K562 (cell line): ENCODE measurements around the gene ADORA3. TPM values are rescaled to one million over a fixed set of nuclear protein-coding genes. Genes with fewer than 3 reads are reported as not detected.
A peak's percentile ranks its signal among the peaks of the same experiment; 100 is the strongest.

Source experiments
- ATF2 ChIP-seq: sonication (generic); formaldehyde crosslinking; IDR thresholded peaks from 2 replicates; pipeline ENCODE4 v1.8.1; 2022; ENCODE audit warnings: missing genetic modification reagents
- CAMTA2 ChIP-seq: fragments of 250-450 bp; sonication (Bioruptor Pico); conservative IDR thresholded peaks from 2 replicates; pipeline ENCODE4 v1.5.1; 2022
- CREBBP ChIP-seq: IDR thresholded peaks from one replicate; pipeline ENCODE4 v1.6.1; 2012; ENCODE audit warnings: low read depth, mild to moderate bottlenecking, control low read depth, inconsistent platforms, low read length
- ESRRB ChIP-seq: fragments of 250-450 bp; sonication (Bioruptor Pico); IDR thresholded peaks from 2 replicates; pipeline ENCODE4 v1.5.0; 2020; ENCODE audit warnings: mild to moderate bottlenecking, moderate library complexity, borderline replicate concordance
- GMEB1 ChIP-seq: fragments of 250-450 bp; sonication (Bioruptor Pico); IDR thresholded peaks from 2 replicates; pipeline ENCODE4 v1.4.0; 2020; ENCODE audit warnings: mild to moderate bottlenecking
- GTF2A2 ChIP-seq: IDR thresholded peaks from 2 replicates; pipeline ENCODE4 v1.6.1; 2016; ENCODE audit warnings: mild to moderate bottlenecking, missing genetic modification characterization, missing compliant biosample characterization
- ILK ChIP-seq: fragments of 450-650 bp; IDR thresholded peaks from 2 replicates; pipeline ENCODE4 v1.6.1; 2016; ENCODE audit warnings: missing genetic modification characterization, low read depth, mild to moderate bottlenecking, missing compliant biosample characterization, moderate library complexity, borderline replicate concordance
- NR0B1 ChIP-seq: fragments of 450-650 bp; IDR thresholded peaks from one replicate; pipeline ENCODE4 v1.6.1; 2018; ENCODE audit warnings: mild to moderate bottlenecking, moderate library complexity; ENCODE audit not compliant: partially characterized antibody
- POU5F1 ChIP-seq: fragments of 150-350 bp; IDR thresholded peaks from 2 replicates; pipeline ENCODE4 v1.6.1; 2014; ENCODE audit warnings: borderline replicate concordance, low read length, low read depth, mild to moderate bottlenecking; ENCODE audit not compliant: partially characterized antibody
- RBM15 ChIP-seq: fragments of 200-400 bp; formaldehyde crosslinking; IDR thresholded peaks from 2 replicates; pipeline ENCODE4 v1.6.1; 2018; ENCODE audit warnings: mild to moderate bottlenecking, low read length, moderate library complexity; ENCODE audit not compliant: insufficient read depth
- RFX5 ChIP-seq: IDR thresholded peaks from 2 replicates; pipeline ENCODE4 v1.6.1; 2011; ENCODE audit warnings: low read depth, mild to moderate bottlenecking, improper control_type of control experiment, low read length
- SMARCE1 ChIP-seq: fragments of 450-650 bp; IDR thresholded peaks from 2 replicates; pipeline ENCODE4 v1.7.1; 2016; ENCODE audit warnings: mild to moderate bottlenecking
- SNAPC5 ChIP-seq: fragments of 250-450 bp; sonication (Bioruptor Pico); IDR thresholded peaks from 2 replicates; pipeline ENCODE4 v1.8.0; 2021; ENCODE audit warnings: moderate library complexity, mild to moderate bottlenecking, inconsistent platforms
- STAT5B ChIP-seq: fragments of 250-450 bp; sonication (Bioruptor Pico); IDR thresholded peaks from 2 replicates; pipeline ENCODE4 v1.8.0; 2021; ENCODE audit warnings: mild to moderate bottlenecking, inconsistent platforms
- ZNF232 ChIP-seq: sonication (generic); formaldehyde crosslinking; IDR thresholded peaks from 2 replicates; pipeline ENCODE4 v1.8.0; 2022; ENCODE audit warnings: mild to moderate bottlenecking, missing genetic modification reagents
- ZNF354B ChIP-seq: fragments of 250-450 bp; sonication (Bioruptor Pico); IDR thresholded peaks from 2 replicates; pipeline ENCODE4 v1.4.0; 2020
- ZNF584 ChIP-seq: fragments of 200-800 bp; sonication (Bioruptor generic); IDR thresholded peaks from 2 replicates; pipeline ENCODE4 v1.6.1; 2016; ENCODE audit warnings: low read depth, mild to moderate bottlenecking, missing genetic modification characterization, missing compliant biosample characterization
- ZNF609 ChIP-seq: sonication (generic); formaldehyde crosslinking; IDR thresholded peaks from 2 replicates; pipeline ENCODE4 v1.8.1; 2023; ENCODE audit warnings: missing genetic modification reagents, mild to moderate bottlenecking, borderline replicate concordance
- polyA plus RNA-seq, 8 experiments: library from polyadenylated mRNA; depleted of rRNA in 4 of 8; stranded (reverse) in 5 of 8; unstranded in 3 of 8; fragments of >200 nt; fragmentation: Nextera tagmentation in 2 of 8; fragmentation: Illumina TruSeq in 1 of 8; extraction: Ambion mirVana in 2 of 8; extraction: Trizol in 1 of 8; gene quantifications; 2 replicates each; pipeline versions ENCODE4 v1.2.1 to v1.2.3, GENCODE V29; 2011 to 2014; ENCODE audit warnings: inconsistent platforms in 1 of 8, missing spikeins in 1 of 8
- total RNA-seq, 7 experiments: library from RNA; depleted of rRNA in 6 of 7; stranded (reverse); fragments of >200 nt in 6 of 7; fragmentation: Illumina TruSeq in 2 of 7; extraction: Trizol in 2 of 7; gene quantifications; 2 replicates each; pipeline versions ENCODE4 v1.2.1 to v1.2.3, GENCODE V29; 2011 to 2021; ENCODE audit warnings: low replicate concordance in 1 of 7

ADORA3 gene
- total and polyA plus RNA-seq, 9 of the 15 experiments (the other 6 are each of a cell fraction or from before 2014, with no cell fraction given) = 0.09 to 0.35 (median 0.16) TPM; not detected in 3

- TF ChIP-seq ILK (tag) = no peak
- no peak for TF ChIP-seq SNAPC5 (CRISPR knock-in tag)
- TF ChIP-seq ZNF354B (CRISPR knock-in tag) = no peak
- no peak for TF ChIP-seq ZNF584 (CRISPR knock-in tag)
- TF ChIP-seq ZNF609 (CRISPR knock-in tag) = no peak
- peak; percentile 63; the same call in 1 of the 2 replicates for TF ChIP-seq SMARCE1
- TF ChIP-seq ATF2 = no peak
- TF ChIP-seq NR0B1 = no peak
- TF ChIP-seq CREBBP = no peak
- no peak for TF ChIP-seq STAT5B (CRISPR knock-in tag)
- no peak for TF ChIP-seq RBM15
- TF ChIP-seq GMEB1 = peak; percentile 56
- TF ChIP-seq POU5F1 = no peak
- TF ChIP-seq GTF2A2 = no peak
- TF ChIP-seq ZNF232 = no peak
- TF ChIP-seq CAMTA2 (CRISPR knock-in tag) = no peak
- TF ChIP-seq RFX5 = no peak
- no peak for TF ChIP-seq ESRRB
Measured at GRCh38 chr1:111503585-111504060, at the start of gene ADORA3, which contains the start of gene TMIGD3 (continued).
